ENCODE results near the gene NT5DC4.

The NT5DC4 gene

DNA sequence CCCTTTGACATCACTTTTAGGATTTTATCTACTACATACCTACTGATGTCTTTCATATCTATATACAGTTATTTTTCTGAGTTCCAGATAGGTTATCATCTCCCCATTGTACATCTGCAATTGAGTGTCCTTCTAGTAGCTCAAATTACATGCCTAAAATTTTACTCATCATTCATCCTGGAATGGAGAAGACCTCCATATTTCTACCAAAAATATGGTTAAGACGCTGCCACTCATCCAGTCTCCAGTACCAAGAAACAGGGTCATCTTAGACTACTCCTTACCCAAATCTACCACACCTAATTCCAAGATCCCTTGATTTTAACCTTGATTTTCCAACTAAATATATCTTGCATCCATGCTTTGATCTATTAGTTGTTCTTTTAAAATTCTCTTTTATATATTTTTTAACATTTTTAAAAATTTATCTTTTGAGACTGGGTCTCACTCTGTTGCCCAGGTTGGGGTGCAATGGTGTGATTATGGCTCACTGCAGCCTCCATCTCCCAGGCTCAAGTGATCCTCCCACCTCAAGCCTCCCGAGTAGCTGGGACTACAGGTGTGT is 52.2 kb downstream of the NT5DC4 start:
- TF ChIP-seq EZH2 (IDR thresholded peaks at IDR 0.05; ENCODE audit: borderline replicate concordance, low read length), result no peak
- TF ChIP-seq, protein P1, sequence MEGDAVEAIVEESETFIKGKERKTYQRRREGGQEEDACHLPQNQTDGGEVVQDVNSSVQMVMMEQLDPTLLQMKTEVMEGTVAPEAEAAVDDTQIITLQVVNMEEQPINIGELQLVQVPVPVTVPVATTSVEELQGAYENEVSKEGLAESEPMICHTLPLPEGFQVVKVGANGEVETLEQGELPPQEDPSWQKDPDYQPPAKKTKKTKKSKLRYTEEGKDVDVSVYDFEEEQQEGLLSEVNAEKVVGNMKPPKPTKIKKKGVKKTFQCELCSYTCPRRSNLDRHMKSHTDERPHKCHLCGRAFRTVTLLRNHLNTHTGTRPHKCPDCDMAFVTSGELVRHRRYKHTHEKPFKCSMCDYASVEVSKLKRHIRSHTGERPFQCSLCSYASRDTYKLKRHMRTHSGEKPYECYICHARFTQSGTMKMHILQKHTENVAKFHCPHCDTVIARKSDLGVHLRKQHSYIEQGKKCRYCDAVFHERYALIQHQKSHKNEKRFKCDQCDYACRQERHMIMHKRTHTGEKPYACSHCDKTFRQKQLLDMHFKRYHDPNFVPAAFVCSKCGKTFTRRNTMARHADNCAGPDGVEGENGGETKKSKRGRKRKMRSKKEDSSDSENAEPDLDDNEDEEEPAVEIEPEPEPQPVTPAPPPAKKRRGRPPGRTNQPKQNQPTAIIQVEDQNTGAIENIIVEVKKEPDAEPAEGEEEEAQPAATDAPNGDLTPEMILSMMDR (IDR thresholded peaks at IDR 0.05; ENCODE audit: low read length), result no peak
- H3K9ac ChIP-seq (ENCODE audit: low read length), result no peak overlapping the region
- no peaks in the 10 kb centered on the region for H3K36me3 ChIP-seq (ENCODE audit: insufficient read depth, low read length)
- no peak overlapping the region for H2AFZ ChIP-seq (ENCODE audit: low read length)
- no peak overlapping the region for H3K4me2 ChIP-seq (ENCODE audit: low read length)
- no peak overlapping the region for H3K27ac ChIP-seq (ENCODE audit: low read depth, low read length, poor library complexity, severe bottlenecking)
- no peaks in the 10 kb centered on the region for H3K79me2 ChIP-seq (ENCODE audit: insufficient read depth, low read length)
- H3K9me2 ChIP-seq (ENCODE audit: low read depth, low read length), result no peaks in the 10 kb centered on the region
- H3K4me3 ChIP-seq (ENCODE audit: low read depth, low read length, poor library complexity, severe bottlenecking), result no peak overlapping the region
- no peaks in the 10 kb centered on the region for H3F3A ChIP-seq (ENCODE audit: insufficient read depth, low read length)
- H3K4me1 ChIP-seq (ENCODE audit: insufficient read depth, low read length, severe bottlenecking), result no peaks in the 10 kb centered on the region
- H3K9me3 ChIP-seq (ENCODE audit: low read length), result no peaks in the 10 kb centered on the region
- H4K20me1 ChIP-seq (ENCODE audit: insufficient read depth, low read length), result no peaks in the 10 kb centered on the region
- no peaks in the 10 kb centered on the region; the same call in 1 of the 2 replicates for H3K27me3 ChIP-seq (ENCODE audit: insufficient read depth, low read length)

DNA sequence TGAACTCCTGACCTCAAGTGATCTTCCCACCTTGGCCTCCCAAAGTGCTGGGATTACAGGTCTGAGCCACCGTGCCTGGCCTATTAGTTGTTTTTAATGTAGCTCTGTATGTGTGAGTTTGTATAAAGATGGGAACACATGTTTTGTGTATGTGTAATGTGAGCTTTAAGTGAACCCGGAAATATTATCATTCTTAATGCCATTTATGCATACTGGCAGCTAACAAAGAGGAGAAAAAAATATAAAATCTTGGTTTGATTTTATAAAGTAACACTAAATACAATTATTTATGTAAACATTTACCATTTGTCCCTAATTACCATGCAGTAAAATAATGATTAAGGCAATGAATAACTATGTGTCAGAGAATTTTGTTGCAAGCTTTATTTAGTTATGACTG is 52.7 kb downstream of the NT5DC4 start:
- Histone ChIP-seq H3K27ac (ENCODE audit: low read depth, low read length, poor library complexity, severe bottlenecking) (no peak overlapping the region), H3K4me2 (ENCODE audit: low read length) (no peak overlapping the region), H3K27me3 (ENCODE audit: insufficient read depth, low read length) (no peaks in the 10 kb centered on the region; the same call in 1 of the 2 replicates)

DNA sequence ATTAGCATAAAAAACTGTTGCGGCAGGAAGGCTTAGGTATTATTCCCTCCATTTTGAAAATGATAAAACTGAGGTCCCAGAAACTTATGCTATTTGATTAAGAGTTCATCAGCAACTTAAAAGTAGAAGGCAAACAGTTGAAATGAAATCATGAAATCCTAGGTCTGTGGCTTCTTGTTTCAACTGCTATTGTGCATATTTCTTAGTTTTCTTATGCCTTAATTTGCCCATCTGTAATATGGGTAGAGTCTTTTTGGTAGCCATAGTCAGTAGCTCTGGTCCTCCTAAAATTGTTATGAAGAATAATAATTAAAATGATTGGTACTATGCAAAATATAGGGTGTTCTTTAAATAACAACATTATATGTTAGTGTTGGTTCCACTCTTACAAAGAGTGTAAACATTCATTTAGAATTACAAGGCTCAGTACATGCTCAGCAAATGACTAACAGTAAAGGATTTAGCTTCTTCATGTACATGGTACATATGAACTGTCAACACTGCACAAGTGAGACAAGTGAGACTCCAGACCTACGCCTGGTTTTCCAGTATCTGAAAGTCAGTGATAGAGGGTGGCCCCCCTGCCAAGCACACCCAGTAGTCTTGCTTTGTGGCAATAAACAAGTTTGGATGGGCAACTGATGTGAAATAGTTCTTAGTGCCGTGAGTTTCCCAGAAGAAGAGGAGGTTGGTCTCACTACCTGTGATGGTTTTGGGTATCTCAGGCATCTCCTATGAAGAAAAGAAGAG is 53.9 kb downstream of the NT5DC4 start:
- H3K27ac ChIP-seq (ENCODE audit: low read depth, low read length, poor library complexity, severe bottlenecking), result no peak overlapping the region

More for the DNA sequence above, 52.7 kb downstream of the NT5DC4 start:
- Histone ChIP-seq H3K9me2 (ENCODE audit: low read depth, low read length) (no peaks in the 10 kb centered on the region), H3K9me3 (ENCODE audit: low read length) (no peaks in the 10 kb centered on the region), H3K79me2 (ENCODE audit: insufficient read depth, low read length) (no peaks in the 10 kb centered on the region), H3K4me3 (ENCODE audit: low read depth, low read length, poor library complexity, severe bottlenecking) (no peak overlapping the region), H3K4me1 (ENCODE audit: insufficient read depth, low read length, severe bottlenecking) (no peaks in the 10 kb centered on the region), H2AFZ (ENCODE audit: low read length) (no peak overlapping the region), H4K20me1 (ENCODE audit: insufficient read depth, low read length) (no peaks in the 10 kb centered on the region), H3K36me3 (ENCODE audit: insufficient read depth, low read length) (no peaks in the 10 kb centered on the region), H3K9ac (ENCODE audit: low read length) (no peak overlapping the region), H3F3A (ENCODE audit: insufficient read depth, low read length) (no peaks in the 10 kb centered on the region)
- TF ChIP-seq EZH2 (IDR thresholded peaks at IDR 0.05; ENCODE audit: borderline replicate concordance, low read length), result no peak
- TF ChIP-seq, protein P1 (IDR thresholded peaks at IDR 0.05; ENCODE audit: low read length), result no peak

More for the DNA sequence above, 53.9 kb downstream of the NT5DC4 start:
- no peaks in the 10 kb centered on the region for H3K79me2 ChIP-seq (ENCODE audit: insufficient read depth, low read length)
- H3K36me3 ChIP-seq (ENCODE audit: insufficient read depth, low read length), result no peaks in the 10 kb centered on the region
- H2AFZ ChIP-seq (ENCODE audit: low read length), result no peak overlapping the region
- no peaks in the 10 kb centered on the region for H4K20me1 ChIP-seq (ENCODE audit: insufficient read depth, low read length)
- no peaks in the 10 kb centered on the region for H3K9me2 ChIP-seq (ENCODE audit: low read depth, low read length)
- no peak overlapping the region for H3K4me2 ChIP-seq (ENCODE audit: low read length)
- no peaks in the 10 kb centered on the region for H3K9me3 ChIP-seq (ENCODE audit: low read length)
- no peak overlapping the region for H3K4me3 ChIP-seq (ENCODE audit: low read depth, low read length, poor library complexity, severe bottlenecking)
- H3K27me3 ChIP-seq (ENCODE audit: insufficient read depth, low read length), result no peaks in the 10 kb centered on the region; the same call in 1 of the 2 replicates
- no peaks in the 10 kb centered on the region for H3K4me1 ChIP-seq (ENCODE audit: insufficient read depth, low read length, severe bottlenecking)
- no peaks in the 10 kb centered on the region for H3F3A ChIP-seq (ENCODE audit: insufficient read depth, low read length)
- TF ChIP-seq EZH2 (IDR thresholded peaks at IDR 0.05; ENCODE audit: borderline replicate concordance, low read length), result no peak
- TF ChIP-seq, protein P1 (IDR thresholded peaks at IDR 0.05; ENCODE audit: low read length), result no peak
- H3K9ac ChIP-seq (ENCODE audit: low read length), result no peak overlapping the region

All from OCI-LY1 (cell line).